ENCODE data around the gene SPTLC2.

DNA sequence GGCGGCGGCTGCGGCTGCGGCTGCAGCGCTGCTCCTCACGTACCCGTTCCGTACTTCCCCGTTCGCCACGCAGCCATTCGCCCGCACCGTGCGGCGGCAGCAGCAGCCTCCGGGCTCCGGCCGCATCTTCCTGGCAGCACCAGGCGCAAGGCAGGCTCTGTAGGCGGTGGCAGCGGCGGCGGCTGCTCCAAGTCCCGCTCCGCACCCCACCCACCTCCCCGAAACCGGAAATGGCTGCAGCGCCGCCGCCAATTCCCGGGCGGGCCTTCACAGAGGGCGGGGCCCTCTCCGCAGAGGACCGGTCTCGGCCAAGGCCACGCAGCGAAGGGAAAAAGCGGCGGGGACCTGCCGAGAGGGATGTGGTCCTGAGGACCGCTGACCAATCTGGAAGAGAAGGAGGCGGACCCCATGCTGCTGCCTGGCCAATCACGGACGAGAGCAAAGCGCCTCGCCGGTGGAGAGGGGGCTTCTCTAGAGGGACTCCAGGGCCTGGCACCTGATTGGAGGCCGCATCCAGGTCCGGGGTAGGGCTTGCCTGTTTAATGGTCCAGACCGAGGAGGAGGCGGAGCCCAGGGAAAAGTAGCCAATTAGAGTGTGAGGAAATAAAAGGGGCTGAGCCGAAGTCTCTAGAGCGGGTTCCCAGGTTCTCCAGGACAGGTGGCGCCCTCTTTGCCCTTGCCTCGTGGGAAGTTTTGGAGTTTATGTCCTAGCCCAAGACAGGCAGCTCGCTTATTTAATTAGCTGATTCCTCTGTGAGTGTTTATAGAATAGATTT, at the start of gene SPTLC2:
- TF ChIP-seq CTCF (IDR thresholded peaks at IDR 0.05; ENCODE audit: control extremely low read depth in 1 of 3, insufficient read depth in 1 of 3, low read depth in 1 of 3, low read length in 3 of 3) (peak in 1 of 3 experiments; percentile 29; a peak in 1 of 4 replicates), SRF (IDR thresholded peaks at IDR 0.05; ENCODE audit: low read depth, low read length) (no peak), ASH2L (IDR thresholded peaks at IDR 0.05; ENCODE audit: low read length) (peak; percentile 34), POLR2A (IDR thresholded peaks at IDR 0.05; ENCODE audit: control extremely low read depth in 1 of 2, low read depth in 2 of 2, low read length in 2 of 2) (peak in 1 of 2 experiments; percentile 47; a peak in 1 of 3 replicates), SP2 (IDR thresholded peaks at IDR 0.05; ENCODE audit: low read length) (peak; percentile 80), EP300 (IDR thresholded peaks at IDR 0.05; ENCODE audit: borderline replicate concordance in 1 of 2, low read depth in 2 of 2, low read length in 2 of 2) (no peak)
- TF ChIP-seq, protein P1, sequence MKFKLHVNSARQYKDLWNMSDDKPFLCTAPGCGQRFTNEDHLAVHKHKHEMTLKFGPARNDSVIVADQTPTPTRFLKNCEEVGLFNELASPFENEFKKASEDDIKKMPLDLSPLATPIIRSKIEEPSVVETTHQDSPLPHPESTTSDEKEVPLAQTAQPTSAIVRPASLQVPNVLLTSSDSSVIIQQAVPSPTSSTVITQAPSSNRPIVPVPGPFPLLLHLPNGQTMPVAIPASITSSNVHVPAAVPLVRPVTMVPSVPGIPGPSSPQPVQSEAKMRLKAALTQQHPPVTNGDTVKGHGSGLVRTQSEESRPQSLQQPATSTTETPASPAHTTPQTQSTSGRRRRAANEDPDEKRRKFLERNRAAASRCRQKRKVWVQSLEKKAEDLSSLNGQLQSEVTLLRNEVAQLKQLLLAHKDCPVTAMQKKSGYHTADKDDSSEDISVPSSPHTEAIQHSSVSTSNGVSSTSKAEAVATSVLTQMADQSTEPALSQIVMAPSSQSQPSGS (IDR thresholded peaks at IDR 0.05; ENCODE audit: low read length): no peak
